Natural killer cell (primary cell): ENCODE data around the gene RSRP1. TPM values are rescaled to one million over a fixed set of nuclear protein-coding genes. Genes with fewer than 3 reads are reported as not detected.
"Not testable (repeated sequence)": the region's sequence is repeated elsewhere in the genome, so short reads cannot be mapped to it uniquely, and the experiment has no call there.

ENCODE experiments used
- ATAC-seq, 3 donors: fragments of 150-1000 bp in 2 of 3; fragments of 200-7000 bp in 1 of 3; cut with Tn5 transposase; 1 replicate in 1 of 3; 2 replicates in 2 of 3; pipeline ENCODE4 v1.10.0; 2021; ENCODE audit warnings: mild to moderate bottlenecking in 2 of 3, moderate library complexity in 2 of 3
- DNase-seq, 2 donors: peaks; one replicate each; pipeline versions ENCODE4 v3.0.0 to v3.0.0-alpha.2; 2013 to 2021; ENCODE audit warnings: mixed read lengths in 1 of 2
- H3K27ac ChIP-seq: one replicate; pipeline ENCODE4 v1.5.1; 2013; ENCODE audit warnings: mild to moderate bottlenecking, low read length
- H3K27me3 ChIP-seq: one replicate; pipeline ENCODE4 v1.6.1; 2013; ENCODE audit warnings: low read length; ENCODE audit not compliant: control insufficient read depth, insufficient read depth
- H3K36me3 ChIP-seq: one replicate; pipeline ENCODE4 v1.6.1; 2013; ENCODE audit warnings: low read length; ENCODE audit not compliant: control insufficient read depth, insufficient read depth
- H3K4me1 ChIP-seq: one replicate; pipeline ENCODE4 v1.6.1; 2013; ENCODE audit warnings: low read length; ENCODE audit not compliant: control insufficient read depth, insufficient read depth
- H3K4me3 ChIP-seq: one replicate; pipeline ENCODE4 v1.5.1; 2013; ENCODE audit warnings: low read length
- H3K9me3 ChIP-seq: one replicate; pipeline ENCODE4 v1.6.1; 2013; ENCODE audit warnings: low read length; ENCODE audit not compliant: control insufficient read depth, insufficient read depth
- H3K27ac Mint-ChIP-seq, 2 donors: one replicate each; pipeline ENCODE4 v1.8.0; 2022; ENCODE audit warnings: mild to moderate bottlenecking in 2 of 2, mixed read lengths in 2 of 2, moderate library complexity in 1 of 2
- H3K27me3 Mint-ChIP-seq, 2 donors: one replicate each; pipeline ENCODE4 v1.8.0; 2022; ENCODE audit warnings: low read depth in 2 of 2, mixed read lengths in 2 of 2
- H3K36me3 Mint-ChIP-seq: one replicate; pipeline ENCODE4 v1.8.0; 2022; ENCODE audit warnings: mixed read lengths
- H3K4me1 Mint-ChIP-seq, 2 donors: one replicate each; pipeline ENCODE4 v1.8.0; 2022; ENCODE audit warnings: mixed read lengths in 2 of 2
- H3K4me3 Mint-ChIP-seq: one replicate; pipeline ENCODE4 v1.8.0; 2022; ENCODE audit warnings: mild to moderate bottlenecking, moderate library complexity, mixed read lengths
- H3K9me3 Mint-ChIP-seq, 2 donors: one replicate each; pipeline ENCODE4 v1.8.0; 2022; ENCODE audit warnings: mixed read lengths in 2 of 2
- CTCF ChIP-seq: fragments of 200-600 bp; IDR thresholded peaks from one replicate; pipeline ENCODE4 v1.8.0; 2022; ENCODE audit warnings: antibody characterized with exemption
- WGBS: methylation state at CpG from one replicate; pipeline ENCODE4 v1.1.7; 2013; ENCODE audit warnings: missing lambda C conversion rate; ENCODE audit not compliant: insufficient coverage; 5-methylcytosine and 5-hydroxymethylcytosine counted together
- intact Hi-C: fragments of 100-400 bp; cut with micrococcal nuclease; formaldehyde crosslinking; loops from one replicate; pipeline ENCODE4 v1.14.2; 2022
- total RNA-seq, 4 donors: library from RNA; stranded (reverse); fragments of 120-200 nt in 1 of 4; gene quantifications; one replicate each; pipeline versions ENCODE4 v1.2.3 to v1.2.4, GENCODE V29; 2013 to 2022

The RSRP1 gene, protein sequence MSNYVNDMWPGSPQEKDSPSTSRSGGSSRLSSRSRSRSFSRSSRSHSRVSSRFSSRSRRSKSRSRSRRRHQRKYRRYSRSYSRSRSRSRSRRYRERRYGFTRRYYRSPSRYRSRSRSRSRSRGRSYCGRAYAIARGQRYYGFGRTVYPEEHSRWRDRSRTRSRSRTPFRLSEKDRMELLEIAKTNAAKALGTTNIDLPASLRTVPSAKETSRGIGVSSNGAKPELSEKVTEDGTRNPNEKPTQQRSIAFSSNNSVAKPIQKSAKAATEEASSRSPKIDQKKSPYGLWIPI
- total RNA-seq, result 100 to 1,000 TPM; 473 to 602 (median 589) TPM
- total RNA-seq (2013), result 519 TPM

- Mint-ChIP-seq H3K9me3 (no peaks in the 10 kb centered on the region), H3K36me3 (peaks cover 32% of the 10 kb centered on the region), H3K27me3 (no peaks in the 10 kb centered on the region), H3K4me3 (peak within 1 kb of the TSS; percentile 97), H3K27ac (peak within 1 kb of the TSS; percentile 98), H3K4me1 (peaks cover 40 to 47% of the 10 kb centered on the region in 2 donors)
- no peak for TF ChIP-seq CTCF
- Histone ChIP-seq H3K9me3 (no peaks in the 10 kb centered on the region), H3K4me1 (peaks cover 21% of the 10 kb centered on the region), H3K4me3 (peak within 1 kb of the TSS; percentile 99), H3K36me3 (peaks cover 38% of the 10 kb centered on the region), H3K27me3 (no peaks in the 10 kb centered on the region), H3K27ac (peak within 1 kb of the TSS; percentile 97)
- DNase-seq (peak; percentile 99 to 100), ATAC-seq (peak; percentile 83 to 93 (median 83))
- WGBS, result under 1% methylated on average over 79 of the region's 79 CpGs
- intact Hi-C loops, result loop anchor here (1.0 to 10.0 kb wide), 5 partner anchors 15 to 748 kb away; partner anchors contain the start of genes PAFAH2, SRRM1, SYF2 and TMEM50A
Measured at GRCh38 chr1:25247024-25247828, at the start of gene RSRP1. Gene RSRP1 (minus strand): TSS chr1:25247454. CDS start chr1:25246963, 491 bp downstream.

GRCh38 chr1:25296501-25296900, 49.2 kb upstream of the RSRP1 start:
- no CpG with 5 or more reads among the region's 8 CpGs for WGBS
- H3K9me3 ChIP-seq, H3K4me1 Mint-ChIP-seq, H3K27ac Mint-ChIP-seq, H3K9me3 Mint-ChIP-seq, H3K4me3 ChIP-seq, DNase-seq, H3K4me1 ChIP-seq, intact Hi-C loops, H3K27ac ChIP-seq, H3K36me3 Mint-ChIP-seq, H3K36me3 ChIP-seq, H3K27me3 ChIP-seq, ATAC-seq, H3K27me3 Mint-ChIP-seq, H3K4me3 Mint-ChIP-seq: not testable (repeated sequence)

DNA sequence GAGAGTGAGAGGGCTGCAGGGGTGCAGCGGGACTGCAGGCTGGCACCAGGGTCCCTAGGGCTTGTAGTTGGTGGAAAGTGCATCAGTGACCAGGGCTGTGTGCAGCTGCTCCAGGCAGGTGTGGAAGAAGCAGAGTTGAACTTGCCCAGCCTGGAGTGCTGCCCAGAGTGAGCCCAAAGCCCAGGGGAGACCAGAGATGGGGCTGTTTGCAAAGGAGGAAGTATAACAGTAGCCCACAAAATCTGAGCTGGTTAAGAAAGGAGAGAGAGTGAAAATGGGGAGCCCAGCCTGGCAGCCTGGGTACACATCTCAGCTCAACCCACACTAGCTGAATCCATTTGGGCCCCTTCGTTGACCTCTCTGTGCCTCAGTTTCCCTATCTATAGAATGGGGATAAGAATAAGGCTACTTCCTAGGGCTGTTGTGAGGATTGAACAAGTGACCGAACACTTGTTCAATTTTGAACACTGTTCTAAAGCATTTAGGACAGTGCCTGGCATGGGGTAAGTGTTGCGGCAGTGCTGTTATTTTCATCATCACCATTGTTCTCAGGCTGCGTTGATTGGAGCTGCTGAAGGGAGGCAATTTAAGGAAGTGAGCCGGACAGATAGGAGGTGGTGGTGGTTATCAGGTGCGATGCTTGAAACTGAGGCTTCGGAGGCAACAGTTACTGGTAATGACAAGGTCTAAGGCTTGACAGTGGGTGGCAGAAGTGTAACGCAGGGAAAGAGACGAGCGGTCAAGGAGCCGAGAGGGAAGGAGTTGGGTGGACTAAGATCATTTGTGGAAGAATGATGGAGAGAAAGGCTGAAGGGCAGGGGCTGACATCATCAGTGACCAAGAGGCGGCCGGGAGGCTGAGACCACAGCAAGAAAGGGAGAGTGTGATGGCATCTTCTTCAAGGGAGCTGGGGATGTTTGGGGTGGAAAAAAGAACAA, 47.9 kb upstream of the RSRP1 start:
- H3K9me3 Mint-ChIP-seq, H3K27me3 Mint-ChIP-seq, H3K4me3 ChIP-seq, H3K27ac Mint-ChIP-seq, H3K36me3 Mint-ChIP-seq, H3K36me3 ChIP-seq, DNase-seq, H3K4me1 ChIP-seq, H3K4me1 Mint-ChIP-seq, H3K27ac ChIP-seq, H3K9me3 ChIP-seq, intact Hi-C loops, H3K27me3 ChIP-seq, H3K4me3 Mint-ChIP-seq: not testable (repeated sequence)
- peak in 1 of 3 donors; percentile 17 for ATAC-seq
- 95% methylated on average over 2 of the region's 14 CpGs for WGBS

DNA sequence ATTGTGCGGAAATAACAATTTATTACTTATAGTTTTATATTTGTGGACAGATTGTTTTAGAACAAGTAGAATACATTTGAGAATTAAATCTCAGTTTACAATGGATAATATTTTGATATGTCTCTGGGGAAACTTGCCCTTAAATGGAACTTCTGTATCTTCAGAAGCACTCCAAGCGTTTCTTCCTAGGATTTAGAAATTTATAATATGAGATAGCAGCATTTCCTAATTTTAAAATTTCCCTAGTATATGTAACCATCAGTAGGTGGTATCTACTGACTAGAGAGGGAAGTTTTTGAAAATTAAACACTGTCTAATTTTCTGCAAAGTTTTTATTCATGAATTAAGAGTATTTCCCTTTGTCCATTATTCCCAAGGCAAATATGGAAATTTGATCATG, 46.2 kb upstream of the RSRP1 start:
- H3K4me1 ChIP-seq, H3K4me3 Mint-ChIP-seq, H3K36me3 Mint-ChIP-seq, intact Hi-C loops, H3K9me3 Mint-ChIP-seq, DNase-seq, H3K4me3 ChIP-seq, H3K4me1 Mint-ChIP-seq, H3K27me3 ChIP-seq, H3K9me3 ChIP-seq, H3K27ac ChIP-seq, H3K27me3 Mint-ChIP-seq, H3K27ac Mint-ChIP-seq, H3K36me3 ChIP-seq, ATAC-seq: not testable (repeated sequence)
- WGBS, result no CpG with 5 or more reads among the region's 2 CpGs

DNA sequence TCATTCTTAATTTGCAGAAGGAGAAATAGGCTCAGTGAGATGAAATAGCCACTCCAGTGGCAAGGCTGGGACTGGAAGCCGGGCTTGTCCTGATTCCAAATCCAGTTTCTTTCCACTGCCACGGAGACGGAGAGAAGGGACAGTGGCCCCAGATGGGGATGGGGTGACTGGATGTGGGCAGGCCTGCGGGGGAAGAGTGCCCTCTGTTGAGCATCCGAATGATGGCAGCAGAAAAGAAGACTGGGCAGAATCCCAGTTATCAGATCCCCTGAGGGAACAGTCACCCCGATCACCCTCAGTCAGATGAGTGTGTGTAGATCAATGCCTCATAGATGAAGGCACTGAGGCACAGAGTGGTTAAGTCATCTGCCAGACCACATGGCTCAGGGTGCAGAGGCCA, 42.8 kb upstream of the RSRP1 start:
- H3K27ac Mint-ChIP-seq, DNase-seq, H3K27me3 ChIP-seq, H3K4me3 ChIP-seq, H3K36me3 ChIP-seq, H3K27me3 Mint-ChIP-seq, H3K9me3 Mint-ChIP-seq, H3K4me1 Mint-ChIP-seq, H3K4me1 ChIP-seq, intact Hi-C loops, H3K27ac ChIP-seq, H3K9me3 ChIP-seq, H3K4me3 Mint-ChIP-seq, H3K36me3 Mint-ChIP-seq: not testable (repeated sequence)
- peak; percentile 52 to 73 (median 69) for ATAC-seq
- WGBS, result 30% methylated on average over 3 of the region's 6 CpGs

GRCh38 chr1:25288573-25289101, 41.4 kb upstream of the RSRP1 start:
- H3K27ac Mint-ChIP-seq, DNase-seq, H3K4me3 Mint-ChIP-seq, ATAC-seq, H3K36me3 Mint-ChIP-seq, H3K36me3 ChIP-seq, H3K27me3 Mint-ChIP-seq, intact Hi-C loops, H3K4me3 ChIP-seq, H3K9me3 Mint-ChIP-seq, H3K27me3 ChIP-seq, H3K4me1 Mint-ChIP-seq, H3K4me1 ChIP-seq, H3K9me3 ChIP-seq, H3K27ac ChIP-seq: not testable (repeated sequence)
- WGBS, result no CpG with 5 or more reads among the region's 8 CpGs
